ENCODE measurements around the gene CECR2. TPM values are rescaled to one million over a fixed set of nuclear protein-coding genes. Genes with fewer than 3 reads are reported as not detected.
A peak's percentile ranks its signal among the peaks of the same experiment; 100 is the strongest.

The CECR2 gene
- total RNA-seq, 1 donor, result under 0.01 TPM

GRCh38 chr22:17366830-17367229 is 2.4 kb upstream of the CECR2 start:
- DNase-seq (ENCODE audit: low read depth in 2 of 3, low spot score in 2 of 3), result peak in 2 of 3 donors; percentile 9 to 19

DNA sequence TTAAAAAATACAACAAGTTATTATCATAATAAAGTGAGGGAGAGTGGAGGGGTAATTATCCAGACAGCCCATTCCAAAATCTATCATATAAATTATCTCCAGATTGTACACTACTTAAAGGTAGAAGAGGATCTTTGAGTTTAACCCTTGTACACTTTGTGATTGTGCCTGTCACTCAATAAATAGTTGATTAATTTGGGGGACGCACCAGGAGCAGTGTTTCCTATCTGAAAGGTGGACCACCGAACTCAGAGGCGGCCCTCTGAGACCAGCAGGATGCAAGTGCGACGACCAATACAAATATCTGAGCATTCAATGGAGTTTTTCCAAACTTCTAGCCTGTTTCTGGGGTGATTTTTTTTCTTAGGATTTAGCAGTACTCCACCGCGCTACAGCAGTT is 1.1 kb upstream of the CECR2 start:
- no peak for DNase-seq (ENCODE audit: low read depth in 2 of 3, low spot score in 2 of 3)

DNA sequence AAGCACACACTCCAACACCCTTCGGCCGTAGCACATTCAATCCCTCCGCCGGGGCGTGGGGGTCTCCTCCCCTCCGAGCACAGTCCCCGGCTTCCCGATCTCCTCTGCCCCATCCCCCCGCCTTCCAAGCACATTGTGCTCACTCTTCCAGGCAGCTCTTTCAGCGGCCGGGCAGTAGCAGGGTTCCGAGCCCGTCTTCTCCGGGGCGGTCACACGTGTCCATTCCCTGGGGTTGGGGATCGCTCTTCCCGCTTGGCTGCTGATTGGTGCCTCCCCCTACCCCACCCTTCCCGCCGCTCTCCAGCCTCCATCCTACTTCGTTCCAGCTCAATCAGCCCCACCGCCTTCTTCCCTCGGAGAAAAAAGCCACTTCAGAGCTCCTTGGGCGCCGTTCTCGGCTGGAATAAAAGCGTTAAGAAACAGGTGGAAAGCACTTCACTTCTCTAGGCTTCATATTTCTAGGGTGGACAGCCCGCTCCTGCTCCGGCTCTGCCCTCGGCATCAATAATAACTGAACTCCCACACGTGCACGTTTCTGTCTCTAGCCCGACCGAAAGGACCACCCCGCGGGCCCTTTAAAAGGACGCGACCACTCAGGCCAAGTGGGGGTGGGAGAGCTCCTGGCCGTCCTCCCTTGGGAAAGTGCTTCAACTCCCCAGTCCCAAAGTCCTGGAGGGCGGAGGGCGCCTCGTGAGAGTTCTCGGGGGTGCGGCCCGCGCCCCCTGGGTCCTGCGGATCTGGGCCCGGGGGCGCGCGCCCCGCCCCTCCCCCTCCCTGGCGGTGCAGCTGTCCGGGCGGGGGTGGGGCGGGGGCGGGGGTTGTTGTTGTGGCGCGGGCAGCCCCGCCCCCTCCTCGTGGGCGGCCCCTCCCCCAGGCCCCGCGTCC is 464 bp upstream of the CECR2 start:
- DNase-seq (ENCODE audit: low read depth in 2 of 3, low spot score in 2 of 3), result peak in 2 of 3 donors; percentile 9 to 15

DNA sequence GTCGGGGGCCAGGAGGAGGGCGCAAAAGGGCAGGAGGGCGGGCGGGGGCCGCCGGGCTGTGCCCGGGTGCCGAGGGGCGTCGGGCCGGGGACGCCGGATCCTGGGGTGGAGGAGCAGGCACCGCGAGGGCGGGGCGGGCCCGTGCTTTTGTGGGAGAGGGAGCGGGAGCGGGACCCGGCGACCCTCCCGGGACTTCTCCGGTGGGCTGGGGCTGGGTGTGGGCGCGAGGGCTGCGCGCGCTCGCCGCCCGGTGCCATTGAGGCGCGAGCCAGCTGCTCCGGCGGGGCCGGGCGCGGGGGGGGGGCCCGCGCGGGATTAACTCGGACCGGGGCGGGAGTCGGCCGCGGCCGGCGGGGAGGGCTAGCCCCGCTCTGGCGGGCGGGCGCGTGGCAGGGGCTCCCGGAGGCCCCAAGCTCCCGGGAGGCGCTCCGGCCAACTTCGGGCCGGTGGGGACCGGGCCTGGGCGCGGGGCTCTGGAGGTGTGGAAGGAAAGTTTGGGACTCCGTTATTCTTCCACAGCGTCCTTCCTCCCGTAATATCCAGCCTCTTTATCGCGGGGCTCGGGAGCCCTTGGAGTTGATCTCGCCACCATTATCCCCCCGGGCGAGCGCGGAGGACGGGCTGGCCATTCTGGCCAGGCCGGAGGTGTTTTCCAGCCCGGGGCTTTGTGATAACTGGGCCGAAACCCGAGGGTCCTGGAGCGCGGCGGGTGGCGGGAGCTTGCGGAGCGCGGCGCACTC is 936 bp downstream of the CECR2 start:
- no peak for DNase-seq (ENCODE audit: low read depth in 2 of 3, low spot score in 2 of 3)

DNA sequence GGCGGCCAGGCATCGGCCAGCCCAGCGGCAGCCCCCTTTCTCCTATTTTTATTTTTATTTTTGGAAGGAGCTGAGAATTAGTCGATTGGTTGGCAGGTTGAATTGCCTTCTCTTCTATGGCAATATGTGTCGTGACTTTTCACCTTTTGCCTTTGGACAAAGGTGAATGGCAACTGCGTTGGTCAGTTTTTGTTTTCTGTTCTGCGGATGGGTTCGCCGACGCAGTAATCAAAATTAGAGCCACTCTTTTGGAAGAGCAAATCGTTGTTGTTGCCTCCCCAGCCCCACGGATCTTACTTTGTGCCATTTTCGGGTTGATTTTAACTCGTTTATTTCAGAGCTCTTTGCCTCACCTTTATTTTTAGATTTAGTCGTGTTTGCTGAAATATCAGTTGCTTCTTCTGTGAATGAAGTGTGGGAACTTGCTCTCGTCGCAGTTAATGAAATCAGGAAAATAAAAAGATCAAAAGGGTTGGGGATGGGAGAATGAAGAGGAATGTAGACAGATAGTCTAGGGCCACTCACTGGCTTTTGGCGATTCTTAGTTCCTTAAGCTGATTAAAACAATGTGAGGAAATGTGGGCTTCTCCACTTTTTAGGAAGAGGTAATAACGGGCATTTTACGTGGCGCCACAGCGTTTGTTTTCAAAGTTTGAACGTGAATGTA is 1.6 kb downstream of the CECR2 start:
- DNase-seq (ENCODE audit: low read depth in 2 of 3, low spot score in 2 of 3), result peak in 2 of 3 donors; percentile 12 to 24

GRCh38 chr22:17371448-17371847 is 2.2 kb downstream of the CECR2 start:
- no peak for DNase-seq (ENCODE audit: low read depth in 2 of 3, low spot score in 2 of 3)

GRCh38 chr22:17373855-17374254 is 4.6 kb downstream of the CECR2 start:
- no peak for DNase-seq (ENCODE audit: low read depth in 2 of 3, low spot score in 2 of 3)

GRCh38 chr22:17375914-17376614 is 6.8 kb downstream of the CECR2 start:
- no peak for DNase-seq (ENCODE audit: low read depth in 2 of 3, low spot score in 2 of 3)

- DNase-seq (ENCODE audit: low read depth in 2 of 3, low spot score in 2 of 3), result no peak
Measured at GRCh38 chr22:17376950-17377349, 7.7 kb downstream of the CECR2 start.

DNA sequence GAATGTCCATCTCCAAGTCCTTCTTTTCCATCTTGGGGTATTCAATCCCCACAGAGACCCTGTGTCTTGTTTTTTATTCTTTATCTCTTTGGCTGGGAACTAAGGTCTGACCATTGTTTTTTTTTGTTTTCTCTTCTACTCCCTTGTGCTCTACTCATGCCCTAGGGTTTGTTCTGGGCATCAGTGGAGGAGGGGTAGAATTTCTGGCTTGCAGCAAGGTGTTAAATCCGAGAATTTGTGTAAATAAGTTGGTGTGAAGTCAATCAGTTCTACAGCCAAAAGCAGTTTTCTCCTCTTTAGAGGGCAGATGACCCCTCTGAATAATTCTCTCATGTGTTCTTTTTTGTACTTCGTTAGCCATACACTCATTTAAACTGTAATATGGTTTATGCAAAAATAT is 10.7 kb downstream of the CECR2 start:
- DNase-seq (ENCODE audit: low read depth in 2 of 3, low spot score in 2 of 3), result no peak

DNA sequence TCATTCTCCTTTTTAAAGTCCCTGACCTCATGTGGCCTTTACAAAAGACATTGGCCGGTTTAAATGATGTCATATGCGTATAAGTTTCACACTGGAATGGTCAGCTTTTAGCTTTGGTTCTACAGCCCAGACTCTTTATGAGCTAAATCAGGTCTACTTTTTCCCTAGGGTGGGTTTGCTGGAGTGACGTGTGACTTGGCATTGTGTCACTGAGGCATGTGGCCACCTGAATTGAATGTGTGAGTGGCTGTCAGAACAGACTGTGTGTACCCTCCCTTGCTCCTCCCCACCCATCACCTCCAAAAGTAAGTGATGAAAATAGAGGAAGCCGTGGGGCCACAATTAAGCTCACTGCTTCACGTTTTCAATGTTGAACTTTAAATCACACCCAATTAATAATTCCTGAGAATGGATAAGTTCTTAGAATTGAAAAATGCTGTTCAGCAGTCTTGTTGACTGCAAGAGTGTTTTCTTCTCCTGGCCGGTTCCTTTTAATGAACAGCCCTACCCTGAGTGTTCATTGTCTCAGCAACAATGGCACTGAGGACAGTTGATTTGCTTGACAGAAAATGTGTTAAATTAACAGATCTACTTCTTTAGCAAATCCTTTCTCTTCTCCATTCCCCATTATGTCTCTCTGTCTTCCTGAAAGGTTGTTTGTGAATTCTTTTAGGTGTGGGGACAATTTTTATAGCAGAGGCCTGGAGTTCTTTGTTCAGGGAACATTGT is 11.3 kb downstream of the CECR2 start:
- no peak for DNase-seq (ENCODE audit: low read depth in 2 of 3, low spot score in 2 of 3)

GRCh38 chr22:17381192-17381913 is 12.1 kb downstream of the CECR2 start:
- no peak for DNase-seq (ENCODE audit: low read depth in 2 of 3, low spot score in 2 of 3)

DNA sequence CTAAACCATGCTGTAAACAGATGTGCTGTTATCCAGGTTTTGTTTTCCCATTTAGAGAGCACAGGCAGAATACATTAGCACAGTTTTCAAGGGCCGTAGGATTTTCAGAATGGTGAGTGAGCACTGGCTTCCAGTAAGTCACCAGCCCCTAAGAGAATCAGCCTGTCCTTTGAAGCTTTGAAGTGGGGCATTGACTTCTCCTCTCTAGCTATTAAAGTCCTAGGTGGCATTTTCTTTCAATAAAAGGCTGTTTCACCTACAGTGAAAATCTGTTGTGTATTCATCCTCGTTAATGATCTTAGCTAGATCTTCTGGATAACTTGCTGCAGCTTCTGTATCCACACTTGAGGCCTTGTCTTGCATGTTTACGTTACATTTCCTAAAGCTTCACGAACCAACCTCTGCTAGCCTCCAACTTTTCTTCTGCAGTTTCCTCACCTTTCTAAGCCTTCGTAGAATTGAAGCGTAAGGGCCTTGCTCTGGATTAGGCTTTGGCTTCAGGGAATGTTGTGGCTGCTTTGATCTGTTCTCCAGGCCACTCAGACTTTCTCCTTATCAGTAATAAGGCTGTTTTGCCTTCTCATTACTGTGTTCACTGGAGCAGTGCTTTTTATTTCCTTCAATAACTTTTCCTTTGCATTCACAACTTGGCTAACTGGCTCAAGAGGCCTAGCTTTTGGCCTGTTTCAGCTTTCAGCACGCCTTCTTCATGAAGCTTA is 15.5 kb downstream of the CECR2 start:
- DNase-seq (ENCODE audit: low read depth in 2 of 3, low spot score in 2 of 3), result no peak

DNA sequence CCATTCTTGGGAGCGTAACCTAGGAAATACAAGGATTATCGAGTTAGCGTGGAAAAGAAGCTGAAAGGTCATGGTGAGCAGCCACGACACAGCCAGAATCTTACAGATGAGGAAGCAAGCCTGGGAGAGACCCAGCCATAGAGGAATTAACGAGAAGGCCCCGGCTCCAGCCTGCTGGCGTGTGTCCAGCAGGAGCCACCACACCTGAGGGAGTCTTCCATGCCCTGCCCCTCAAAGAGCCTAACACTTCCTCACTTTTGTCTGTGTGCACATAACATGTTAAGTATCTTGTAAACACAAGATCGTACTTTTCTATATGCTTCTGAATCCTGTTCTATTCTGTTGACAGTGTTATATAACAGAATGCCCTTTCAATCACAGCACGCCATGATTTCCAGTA is 18.1 kb downstream of the CECR2 start:
- no peak for DNase-seq (ENCODE audit: low read depth in 2 of 3, low spot score in 2 of 3)

DNA sequence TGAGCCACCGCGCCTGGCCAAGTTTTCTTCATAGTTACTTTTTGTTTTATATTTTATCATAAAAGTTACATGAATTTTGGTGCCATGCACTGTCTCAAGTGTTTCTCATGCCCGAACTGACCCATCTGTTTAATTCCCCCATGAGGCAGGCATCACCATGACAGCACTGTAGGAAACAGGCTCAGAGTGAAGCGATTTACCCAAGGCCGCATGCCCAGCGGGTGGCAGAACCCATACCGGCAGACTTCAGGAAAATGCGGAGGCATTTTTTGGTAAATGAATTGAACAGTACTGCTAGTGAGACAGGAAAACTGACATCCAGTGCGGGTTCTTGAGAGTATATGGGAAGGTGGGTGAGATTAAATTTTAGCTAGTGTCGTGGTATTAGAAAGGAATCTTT is 19.0 kb downstream of the CECR2 start:
- no peak for DNase-seq (ENCODE audit: low read depth in 2 of 3, low spot score in 2 of 3)

- DNase-seq (ENCODE audit: low read depth in 2 of 3, low spot score in 2 of 3), result no peak
Measured at GRCh38 chr22:17390087-17390486, 20.8 kb downstream of the CECR2 start.

DNA sequence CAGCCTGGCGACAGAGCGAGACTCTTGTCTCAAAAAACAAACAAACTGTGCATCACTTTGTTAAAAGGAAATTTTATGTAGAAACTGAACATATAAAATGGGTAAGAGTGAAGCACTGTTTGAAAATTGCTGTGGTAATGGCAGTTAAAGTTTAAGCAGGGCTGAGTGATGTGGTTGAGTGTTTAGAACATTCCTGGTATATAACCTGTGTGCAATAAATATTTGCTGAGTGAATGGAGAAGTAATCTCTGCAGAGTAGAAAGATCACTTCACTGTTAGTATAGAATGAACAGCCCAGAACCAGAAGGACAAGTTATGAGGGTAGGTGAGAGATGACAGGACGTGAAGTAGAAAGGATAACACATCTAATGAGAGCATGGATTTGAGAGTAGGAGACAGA is 27.3 kb downstream of the CECR2 start:
- DNase-seq (ENCODE audit: low read depth in 2 of 3, low spot score in 2 of 3), result no peak

- DNase-seq (ENCODE audit: low read depth in 2 of 3, low spot score in 2 of 3), result no peak
Measured at GRCh38 chr22:17397756-17398547, 28.7 kb downstream of the CECR2 start.

Data from hematopoietic multipotent progenitor cell (in vitro differentiated cells).